SK-N-SH (cell line): ENCODE results near the gene RPL37A. TPM values are rescaled to one million over a fixed set of nuclear protein-coding genes. Genes with fewer than 3 reads are reported as not detected.
A peak's percentile ranks its signal among the peaks of the same experiment; 100 is the strongest.

Source experiments
- CTCF ChIA-PET: fragments of 300-600, 350-600 bp; formaldehyde crosslinking; extraction: SDS; loops from one replicate; lab custom pipeline; 2021; lab: Yijun Ruan, JAX
- POLR2A ChIA-PET: fragments of 350-600 bp; sonication (Branson Sonifier 250); formaldehyde crosslinking; extraction: SDS; loops from one replicate; lab custom pipeline; 2020; ENCODE audit warnings: antibody characterized with exemption, inconsistent platforms; lab: Yijun Ruan, JAX
- DNase-seq: peaks from one replicate; pipeline ENCODE4 v3.0.0; 2012
- H2AFZ ChIP-seq: fragments of 200-600 bp; sonication (generic); 2 replicates; pipeline ENCODE4 v1.8.1; 2016; ENCODE audit warnings: antibody characterized with exemption, mild to moderate bottlenecking, low read depth
- H3F3A ChIP-seq: fragments of 200-600 bp; sonication (generic); replicated peaks from 2 replicates; pipeline ENCODE3; 2016; ENCODE audit warnings: antibody characterized with exemption, mild to moderate bottlenecking; ENCODE audit not compliant: insufficient read depth
- H3K27ac ChIP-seq, 2 experiments: fragments of 200-500 bp in 1 of 2; fragments of 200-600 bp in 1 of 2; sonication (Bioruptor generic) in 1 of 2; sonication (generic), shearing (Covaris generic) in 1 of 2; 2 replicates each; pipeline versions ENCODE4 v1.5.1 to v1.6.1; 2014 to 2016; ENCODE audit warnings: low read depth in 2 of 2, inconsistent platforms in 1 of 2, low read length in 1 of 2, mild to moderate bottlenecking in 1 of 2, mixed read lengths in 1 of 2
- H3K27me3 ChIP-seq: fragments of 200-600 bp; sonication (generic), shearing (Covaris generic); 2 replicates; pipeline ENCODE4 v1.6.1; 2016; ENCODE audit warnings: mixed run types; ENCODE audit not compliant: insufficient read depth
- H3K36me3 ChIP-seq, 2 experiments: fragments of 200-500 bp in 1 of 2; fragments of 200-600 bp in 1 of 2; sonication (Bioruptor generic) in 1 of 2; sonication (generic) in 1 of 2; replicated peaks in 1 of 2; 2 replicates each; pipeline versions ENCODE3 to v1.5.1; 2014 to 2016; ENCODE audit warnings: low read length in 1 of 2, mild to moderate bottlenecking in 1 of 2; ENCODE audit not compliant: insufficient read depth in 2 of 2, control insufficient read depth in 1 of 2
- H3K4me1 ChIP-seq, 2 experiments: fragments of 200-500 bp in 1 of 2; fragments of 200-600 bp in 1 of 2; sonication (Bioruptor generic) in 1 of 2; sonication (generic), shearing (Covaris generic) in 1 of 2; 2 replicates each; pipeline versions ENCODE4 v1.5.1 to v1.6.1; 2014 to 2016; ENCODE audit warnings: low read depth in 1 of 2, low read length in 1 of 2, mixed run types in 1 of 2; ENCODE audit not compliant: insufficient read depth in 2 of 2, control insufficient read depth in 1 of 2
- H3K4me2 ChIP-seq: fragments of 200-600 bp; sonication (generic), shearing (Covaris generic); 2 replicates; pipeline ENCODE4 v1.6.1; 2017; ENCODE audit warnings: mixed run types
- H3K4me3 ChIP-seq, 2 experiments: fragments of 200-500 bp in 1 of 2; fragments of 200-600 bp in 1 of 2; sonication (Bioruptor generic) in 1 of 2; sonication (generic), shearing (Covaris generic) in 1 of 2; 2 replicates each; pipeline versions ENCODE4 v1.5.1 to v1.8.1; 2014 to 2016; ENCODE audit warnings: low read depth in 2 of 2, inconsistent platforms in 1 of 2, low read length in 1 of 2, mild to moderate bottlenecking in 1 of 2, mixed read lengths in 1 of 2, moderate library complexity in 1 of 2
- H3K79me2 ChIP-seq: fragments of 200-600 bp; sonication (generic); 2 replicates; pipeline ENCODE4 v1.8.1; 2017; ENCODE audit warnings: mild to moderate bottlenecking; ENCODE audit not compliant: insufficient read depth
- H3K9ac ChIP-seq: fragments of 200-600 bp; sonication (generic); 2 replicates; pipeline ENCODE4 v1.6.1; 2017; ENCODE audit warnings: mixed run types
- H3K9me2 ChIP-seq: fragments of 200-600 bp; sonication (generic); 2 replicates; pipeline ENCODE4 v1.6.1; 2017; ENCODE audit warnings: mixed run types
- H3K9me3 ChIP-seq: fragments of 200-600 bp; sonication (generic); 2 replicates; pipeline ENCODE4 v1.6.1; 2017; ENCODE audit warnings: mixed run types, mild to moderate bottlenecking, moderate library complexity
- H4K20me1 ChIP-seq: fragments of 200-600 bp; sonication (generic); 2 replicates; pipeline ENCODE4 v1.6.1; 2017; ENCODE audit warnings: mild to moderate bottlenecking, mixed run types; ENCODE audit not compliant: insufficient read depth
- ELF1 ChIP-seq: IDR thresholded peaks from 2 replicates; pipeline ENCODE4 v1.4.0; 2012
- JUND ChIP-seq: IDR thresholded peaks from 2 replicates; pipeline ENCODE4 v1.4.0; 2012
- MEF2A ChIP-seq: IDR thresholded peaks from 2 replicates; pipeline ENCODE4 v1.4.0; 2012; ENCODE audit warnings: low read depth, borderline replicate concordance
- MXI1 ChIP-seq: IDR thresholded peaks from 2 replicates; pipeline ENCODE4 v1.6.1; 2012; ENCODE audit warnings: mild to moderate bottlenecking, low read depth, low read length, improper control_type of control experiment
- NRF1 ChIP-seq: IDR thresholded peaks from 2 replicates; pipeline ENCODE4 v1.6.1; 2012; ENCODE audit warnings: low read depth, mild to moderate bottlenecking, low read length
- SIN3A ChIP-seq: IDR thresholded peaks from 2 replicates; pipeline ENCODE4 v1.6.1; 2012; ENCODE audit warnings: low read depth, mild to moderate bottlenecking, low read length, moderate library complexity, borderline replicate concordance
- SMC3 ChIP-seq: IDR thresholded peaks from 2 replicates; pipeline ENCODE4 v1.6.1; 2012; ENCODE audit warnings: low read depth, low read length, improper control_type of control experiment
- TAF1 ChIP-seq: IDR thresholded peaks from 2 replicates; pipeline ENCODE4 v1.6.1; 2012; ENCODE audit warnings: low read depth, mild to moderate bottlenecking, low read length, moderate library complexity, borderline replicate concordance
- TEAD4 ChIP-seq: IDR thresholded peaks from 2 replicates; pipeline ENCODE4 v1.4.0; 2012; ENCODE audit warnings: mild to moderate bottlenecking, borderline replicate concordance; ENCODE audit not compliant: insufficient read depth
- YY1 ChIP-seq: IDR thresholded peaks from 2 replicates; pipeline ENCODE4 v1.4.0; 2012; ENCODE audit warnings: low read depth, mild to moderate bottlenecking
- WGBS: methylation state at CpG from one replicate; pipeline ENCODE4 v1.1.6; 2017; ENCODE audit warnings: low lambda C conversion rate; 5-methylcytosine and 5-hydroxymethylcytosine counted together
- polyA plus RNA-seq, 3 experiments: library from polyadenylated mRNA; depleted of rRNA; stranded (reverse); fragments of >200 nt; gene quantifications; 2 replicates each; pipeline ENCODE4 v1.2.3, GENCODE V29; 2012
- TF ChIP-seq, protein P1 (sequence below): fragments of 150-350 bp; IDR thresholded peaks from 2 replicates; pipeline ENCODE4 v1.6.1; 2017; ENCODE audit warnings: antibody characterized with exemption, low read length, low read depth, borderline replicate concordance
- TF ChIP-seq, protein P2 (sequence below): IDR thresholded peaks from 2 replicates; pipeline ENCODE4 v1.4.0; 2012; ENCODE audit warnings: low read depth, borderline replicate concordance

Gene RPL37A
- polyA plus RNA-seq, 1 of the 3 experiments (the other 2 are of a cell fraction): 2,018 TPM

DNA sequence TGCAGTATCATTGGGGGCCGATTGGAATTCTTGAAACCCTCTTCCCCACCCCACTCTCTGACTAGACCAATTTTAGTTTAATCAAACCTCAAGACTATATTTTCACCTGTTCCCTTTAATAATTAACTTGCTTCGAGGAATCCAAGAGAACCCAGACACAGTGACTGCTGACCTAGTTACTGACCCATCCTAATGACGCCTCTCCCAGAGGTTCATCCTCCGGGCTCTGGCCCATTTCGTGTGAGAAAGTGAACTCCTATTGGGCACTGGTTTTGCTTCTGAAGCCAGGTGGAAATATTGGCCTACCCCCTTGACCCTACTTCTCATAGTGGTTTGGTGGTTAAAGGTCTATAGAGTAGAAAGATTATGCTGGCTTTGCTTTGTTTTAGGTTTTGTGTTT, 39.9 kb downstream of the RPL37A start:
- H2AFZ ChIP-seq: no peak overlapping the region
- 94% methylated on average over 4 of the region's 5 CpGs for WGBS
- H3F3A ChIP-seq: peaks cover 36% of the 10 kb centered on the region
- H3K4me3 ChIP-seq: no peak overlapping the region
- no peaks in the 10 kb centered on the region for H3K27me3 ChIP-seq
- no peaks in the 10 kb centered on the region for H3K79me2 ChIP-seq
- CTCF ChIA-PET: interaction anchor here (8.7 kb wide), 1 partner anchor 20 kb away, joined by 65 read pairs; no protein-coding TSS in a partner anchor
- peaks cover 38 to 42% of the 10 kb centered on the region in 2 experiments for H3K4me1 ChIP-seq
- no peak overlapping the region for H3K9ac ChIP-seq
- H3K4me2 ChIP-seq: no peak overlapping the region
- no peak overlapping the region for H3K27ac ChIP-seq
- no peaks in the 10 kb centered on the region for H3K9me2 ChIP-seq
- DNase-seq: no peak
- H4K20me1 ChIP-seq: no peaks in the 10 kb centered on the region
- POLR2A ChIA-PET: no interaction called here
- no peaks in the 10 kb centered on the region for H3K36me3 ChIP-seq
- TF ChIP-seq ELF1 (no peak), MEF2A (no peak), SIN3A (no peak), JUND (no peak)
- no peaks in the 10 kb centered on the region for H3K9me3 ChIP-seq

DNA sequence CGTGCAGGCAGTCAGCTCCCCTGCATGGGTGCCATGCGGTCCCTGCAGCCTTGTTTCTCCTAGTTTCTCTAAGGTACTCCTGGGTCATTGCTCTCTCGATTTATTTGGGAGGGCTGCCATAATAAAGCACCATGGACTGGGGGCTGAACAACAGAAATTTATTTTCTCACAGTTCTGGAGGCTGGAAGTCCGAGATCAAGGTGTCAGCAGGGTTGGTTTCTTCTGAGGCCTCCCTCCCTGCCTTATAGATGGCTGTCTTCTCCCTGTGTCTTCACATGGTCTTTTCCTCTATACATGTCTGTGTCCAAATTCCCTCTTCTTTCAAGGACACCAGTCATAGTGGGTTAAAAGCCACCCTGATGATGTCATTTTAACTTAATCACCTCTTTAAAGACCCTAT, 40.5 kb downstream of the RPL37A start:
- H3K9ac ChIP-seq: no peak overlapping the region
- H3K27me3 ChIP-seq: no peaks in the 10 kb centered on the region
- ChIA-PET POLR2A (no interaction called here), CTCF (interaction anchor here (0.6 to 8.7 kb wide), 2 partner anchors 21 to 60 kb away, joined by 3 to 65 read pairs; no protein-coding TSS in a partner anchor)
- peaks cover 35 to 42% of the 10 kb centered on the region in 2 experiments for H3K4me1 ChIP-seq
- no peaks in the 10 kb centered on the region for H3K9me2 ChIP-seq
- H3K79me2 ChIP-seq: no peaks in the 10 kb centered on the region
- no peak overlapping the region for H3K4me3 ChIP-seq
- no peak for DNase-seq
- H4K20me1 ChIP-seq: no peaks in the 10 kb centered on the region
- no peaks in the 10 kb centered on the region for H3K36me3 ChIP-seq
- H3F3A ChIP-seq: peaks cover 30% of the 10 kb centered on the region
- WGBS: 91% methylated on average over 4 of the region's 4 CpGs
- H2AFZ ChIP-seq: no peak overlapping the region
- H3K9me3 ChIP-seq: no peaks in the 10 kb centered on the region
- H3K27ac ChIP-seq: peak overlapping the region in 1 of 2 experiments; percentile 41; a peak in 1 of 4 replicates
- H3K4me2 ChIP-seq: no peak overlapping the region
- TF ChIP-seq TEAD4 (no peak), ELF1 (no peak), NRF1 (no peak), MEF2A (no peak), MXI1 (no peak), TAF1 (no peak), SMC3 (no peak), YY1 (no peak)
- TF ChIP-seq, protein P1, sequence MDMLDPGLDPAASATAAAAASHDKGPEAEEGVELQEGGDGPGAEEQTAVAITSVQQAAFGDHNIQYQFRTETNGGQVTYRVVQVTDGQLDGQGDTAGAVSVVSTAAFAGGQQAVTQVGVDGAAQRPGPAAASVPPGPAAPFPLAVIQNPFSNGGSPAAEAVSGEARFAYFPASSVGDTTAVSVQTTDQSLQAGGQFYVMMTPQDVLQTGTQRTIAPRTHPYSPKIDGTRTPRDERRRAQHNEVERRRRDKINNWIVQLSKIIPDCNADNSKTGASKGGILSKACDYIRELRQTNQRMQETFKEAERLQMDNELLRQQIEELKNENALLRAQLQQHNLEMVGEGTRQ: no peak
- TF ChIP-seq, protein P2, sequence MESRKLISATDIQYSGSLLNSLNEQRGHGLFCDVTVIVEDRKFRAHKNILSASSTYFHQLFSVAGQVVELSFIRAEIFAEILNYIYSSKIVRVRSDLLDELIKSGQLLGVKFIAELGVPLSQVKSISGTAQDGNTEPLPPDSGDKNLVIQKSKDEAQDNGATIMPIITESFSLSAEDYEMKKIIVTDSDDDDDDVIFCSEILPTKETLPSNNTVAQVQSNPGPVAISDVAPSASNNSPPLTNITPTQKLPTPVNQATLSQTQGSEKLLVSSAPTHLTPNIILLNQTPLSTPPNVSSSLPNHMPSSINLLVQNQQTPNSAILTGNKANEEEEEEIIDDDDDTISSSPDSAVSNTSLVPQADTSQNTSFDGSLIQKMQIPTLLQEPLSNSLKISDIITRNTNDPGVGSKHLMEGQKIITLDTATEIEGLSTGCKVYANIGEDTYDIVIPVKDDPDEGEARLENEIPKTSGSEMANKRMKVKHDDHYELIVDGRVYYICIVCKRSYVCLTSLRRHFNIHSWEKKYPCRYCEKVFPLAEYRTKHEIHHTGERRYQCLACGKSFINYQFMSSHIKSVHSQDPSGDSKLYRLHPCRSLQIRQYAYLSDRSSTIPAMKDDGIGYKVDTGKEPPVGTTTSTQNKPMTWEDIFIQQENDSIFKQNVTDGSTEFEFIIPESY: no peak
